SW480 (cell line): ENCODE results near the gene TOP2A.
A peak's percentile ranks its signal among the peaks of the same experiment; 100 is the strongest.

Source experiments
- DNase-seq: peaks from one replicate; pipeline ENCODE4 v3.0.0-alpha.2; 2016; ENCODE audit warnings: low spot score

The TOP2A gene

GRCh38 chr17:40417609-40418427, at the start of gene TOP2A:
TSS of gene TOP2A (minus strand) at chr17:40417896. CDS start at chr17:40417791, 105 bp downstream.
- DNase-seq, result peak; percentile 99

- no peak for DNase-seq
These were observed 49.7 kb upstream of the TOP2A start for GRCh38 chr17:40467281-40467867.

- DNase-seq, result no peak
These were observed 48.7 kb upstream of the TOP2A start for GRCh38 chr17:40466298-40466971.

- DNase-seq, result no peak
These were observed 46.7 kb upstream of the TOP2A start for GRCh38 chr17:40464392-40464855.

- no peak for DNase-seq
These were observed 45.4 kb upstream of the TOP2A start for GRCh38 chr17:40463122-40463550.

- DNase-seq, result no peak
These were observed 44.8 kb upstream of the TOP2A start for GRCh38 chr17:40462343-40463121.

GRCh38 chr17:40461732-40462342, 44.1 kb upstream of the TOP2A start:
- no peak for DNase-seq

GRCh38 chr17:40460968-40461731, 43.5 kb upstream of the TOP2A start:
- no peak for DNase-seq

- DNase-seq, result no peak
These were observed 42.9 kb upstream of the TOP2A start for GRCh38 chr17:40460604-40460967.

GRCh38 chr17:40459636-40460603, 42.2 kb upstream of the TOP2A start:
- DNase-seq, result no peak

- DNase-seq, result no peak
These were observed 41.3 kb upstream of the TOP2A start for GRCh38 chr17:40458851-40459482.

GRCh38 chr17:40457964-40458791, 40.5 kb upstream of the TOP2A start:
- no peak for DNase-seq

GRCh38 chr17:40457369-40457768, 39.7 kb upstream of the TOP2A start:
- no peak for DNase-seq

GRCh38 chr17:40456396-40456951, 38.8 kb upstream of the TOP2A start:
- DNase-seq, result no peak

GRCh38 chr17:40454613-40454995, 36.9 kb upstream of the TOP2A start:
- DNase-seq, result no peak

GRCh38 chr17:40453881-40454612, 36.4 kb upstream of the TOP2A start:
- DNase-seq, result no peak

GRCh38 chr17:40452921-40453378, 35.3 kb upstream of the TOP2A start:
- no peak for DNase-seq
